SK-N-SH (cell line): ENCODE results near the gene ASTN2. TPM values are rescaled to one million over a fixed set of nuclear protein-coding genes. Genes with fewer than 3 reads are reported as not detected.
A peak's percentile ranks its signal among the peaks of the same experiment; 100 is the strongest.

Experiments
- CTCF ChIA-PET: fragments of 300-600, 350-600 bp; formaldehyde crosslinking; extraction: SDS; loops from one replicate; lab custom pipeline; 2021; lab: Yijun Ruan, JAX
- POLR2A ChIA-PET: fragments of 350-600 bp; sonication (Branson Sonifier 250); formaldehyde crosslinking; extraction: SDS; loops from one replicate; lab custom pipeline; 2020; ENCODE audit warnings: antibody characterized with exemption, inconsistent platforms; lab: Yijun Ruan, JAX
- DNase-seq: peaks from one replicate; pipeline ENCODE4 v3.0.0; 2012
- H2AFZ ChIP-seq: fragments of 200-600 bp; sonication (generic); 2 replicates; pipeline ENCODE4 v1.8.1; 2016; ENCODE audit warnings: antibody characterized with exemption, mild to moderate bottlenecking, low read depth
- H3F3A ChIP-seq: fragments of 200-600 bp; sonication (generic); replicated peaks from 2 replicates; pipeline ENCODE3; 2016; ENCODE audit warnings: antibody characterized with exemption, mild to moderate bottlenecking; ENCODE audit not compliant: insufficient read depth
- H3K27ac ChIP-seq, 2 experiments: fragments of 200-500 bp in 1 of 2; fragments of 200-600 bp in 1 of 2; sonication (Bioruptor generic) in 1 of 2; sonication (generic), shearing (Covaris generic) in 1 of 2; 2 replicates each; pipeline versions ENCODE4 v1.5.1 to v1.6.1; 2014 to 2016; ENCODE audit warnings: low read depth in 2 of 2, inconsistent platforms in 1 of 2, low read length in 1 of 2, mild to moderate bottlenecking in 1 of 2, mixed read lengths in 1 of 2
- H3K27me3 ChIP-seq: fragments of 200-600 bp; sonication (generic), shearing (Covaris generic); 2 replicates; pipeline ENCODE4 v1.6.1; 2016; ENCODE audit warnings: mixed run types; ENCODE audit not compliant: insufficient read depth
- H3K36me3 ChIP-seq, 2 experiments: fragments of 200-500 bp in 1 of 2; fragments of 200-600 bp in 1 of 2; sonication (Bioruptor generic) in 1 of 2; sonication (generic) in 1 of 2; replicated peaks in 1 of 2; 2 replicates each; pipeline versions ENCODE3 to v1.5.1; 2014 to 2016; ENCODE audit warnings: low read length in 1 of 2, mild to moderate bottlenecking in 1 of 2; ENCODE audit not compliant: insufficient read depth in 2 of 2, control insufficient read depth in 1 of 2
- H3K4me1 ChIP-seq, 2 experiments: fragments of 200-500 bp in 1 of 2; fragments of 200-600 bp in 1 of 2; sonication (Bioruptor generic) in 1 of 2; sonication (generic), shearing (Covaris generic) in 1 of 2; 2 replicates each; pipeline versions ENCODE4 v1.5.1 to v1.6.1; 2014 to 2016; ENCODE audit warnings: low read depth in 1 of 2, low read length in 1 of 2, mixed run types in 1 of 2; ENCODE audit not compliant: insufficient read depth in 2 of 2, control insufficient read depth in 1 of 2
- H3K4me2 ChIP-seq: fragments of 200-600 bp; sonication (generic), shearing (Covaris generic); 2 replicates; pipeline ENCODE4 v1.6.1; 2017; ENCODE audit warnings: mixed run types
- H3K4me3 ChIP-seq, 2 experiments: fragments of 200-500 bp in 1 of 2; fragments of 200-600 bp in 1 of 2; sonication (Bioruptor generic) in 1 of 2; sonication (generic), shearing (Covaris generic) in 1 of 2; 2 replicates each; pipeline versions ENCODE4 v1.5.1 to v1.8.1; 2014 to 2016; ENCODE audit warnings: low read depth in 2 of 2, inconsistent platforms in 1 of 2, low read length in 1 of 2, mild to moderate bottlenecking in 1 of 2, mixed read lengths in 1 of 2, moderate library complexity in 1 of 2
- H3K79me2 ChIP-seq: fragments of 200-600 bp; sonication (generic); 2 replicates; pipeline ENCODE4 v1.8.1; 2017; ENCODE audit warnings: mild to moderate bottlenecking; ENCODE audit not compliant: insufficient read depth
- H3K9ac ChIP-seq: fragments of 200-600 bp; sonication (generic); 2 replicates; pipeline ENCODE4 v1.6.1; 2017; ENCODE audit warnings: mixed run types
- H3K9me2 ChIP-seq: fragments of 200-600 bp; sonication (generic); 2 replicates; pipeline ENCODE4 v1.6.1; 2017; ENCODE audit warnings: mixed run types
- H3K9me3 ChIP-seq: fragments of 200-600 bp; sonication (generic); 2 replicates; pipeline ENCODE4 v1.6.1; 2017; ENCODE audit warnings: mixed run types, mild to moderate bottlenecking, moderate library complexity
- H4K20me1 ChIP-seq: fragments of 200-600 bp; sonication (generic); 2 replicates; pipeline ENCODE4 v1.6.1; 2017; ENCODE audit warnings: mild to moderate bottlenecking, mixed run types; ENCODE audit not compliant: insufficient read depth
- ELF1 ChIP-seq: IDR thresholded peaks from 2 replicates; pipeline ENCODE4 v1.4.0; 2012
- EP300 ChIP-seq, 2 experiments: IDR thresholded peaks; 2 replicates each; pipeline versions ENCODE4 v1.4.0 to v1.6.1; 2012; ENCODE audit warnings: borderline replicate concordance in 1 of 2, low read depth in 1 of 2, low read length in 1 of 2
- FOSL2 ChIP-seq: IDR thresholded peaks from 2 replicates; pipeline ENCODE4 v1.4.0; 2012; ENCODE audit warnings: low read depth, mild to moderate bottlenecking, moderate library complexity, borderline replicate concordance
- GABPA ChIP-seq: IDR thresholded peaks from 2 replicates; pipeline ENCODE4 v1.4.0; 2012; ENCODE audit warnings: low read depth, mild to moderate bottlenecking
- JUND ChIP-seq: IDR thresholded peaks from 2 replicates; pipeline ENCODE4 v1.4.0; 2012
- MEF2A ChIP-seq: IDR thresholded peaks from 2 replicates; pipeline ENCODE4 v1.4.0; 2012; ENCODE audit warnings: low read depth, borderline replicate concordance
- MXI1 ChIP-seq: IDR thresholded peaks from 2 replicates; pipeline ENCODE4 v1.6.1; 2012; ENCODE audit warnings: mild to moderate bottlenecking, low read depth, low read length, improper control_type of control experiment
- NFIC ChIP-seq: IDR thresholded peaks from 2 replicates; pipeline ENCODE4 v1.4.0; 2012; ENCODE audit warnings: borderline replicate concordance
- PBX3 ChIP-seq: IDR thresholded peaks from 2 replicates; pipeline ENCODE4; 2012
- POLR2AphosphoS5 ChIP-seq: IDR thresholded peaks from 2 replicates; pipeline ENCODE4 v1.6.1; 2012; ENCODE audit warnings: low read depth, low read length
- RAD21 ChIP-seq: IDR thresholded peaks from 2 replicates; pipeline ENCODE4 v1.6.1; 2012; ENCODE audit warnings: mild to moderate bottlenecking, low read length
- RCOR1 ChIP-seq: fragments of 150-350 bp; IDR thresholded peaks from 2 replicates; pipeline ENCODE4 v1.6.1; 2017; ENCODE audit warnings: antibody characterized with exemption, low read length
- RXRA ChIP-seq: IDR thresholded peaks from 2 replicates; pipeline ENCODE4 v1.4.0; 2012; ENCODE audit warnings: low read depth, mild to moderate bottlenecking, borderline replicate concordance
- SIN3A ChIP-seq: IDR thresholded peaks from 2 replicates; pipeline ENCODE4 v1.6.1; 2012; ENCODE audit warnings: low read depth, mild to moderate bottlenecking, low read length, moderate library complexity, borderline replicate concordance
- SMC3 ChIP-seq: IDR thresholded peaks from 2 replicates; pipeline ENCODE4 v1.6.1; 2012; ENCODE audit warnings: low read depth, low read length, improper control_type of control experiment
- TAF1 ChIP-seq: IDR thresholded peaks from 2 replicates; pipeline ENCODE4 v1.6.1; 2012; ENCODE audit warnings: low read depth, mild to moderate bottlenecking, low read length, moderate library complexity, borderline replicate concordance
- TEAD4 ChIP-seq: IDR thresholded peaks from 2 replicates; pipeline ENCODE4 v1.4.0; 2012; ENCODE audit warnings: mild to moderate bottlenecking, borderline replicate concordance; ENCODE audit not compliant: insufficient read depth
- USF2 ChIP-seq: fragments of 150-350 bp; IDR thresholded peaks from 2 replicates; pipeline ENCODE4 v1.6.1; 2017; ENCODE audit warnings: antibody characterized with exemption, low read length, low read depth, borderline replicate concordance
- YY1 ChIP-seq: IDR thresholded peaks from 2 replicates; pipeline ENCODE4 v1.4.0; 2012; ENCODE audit warnings: low read depth, mild to moderate bottlenecking
- WGBS: methylation state at CpG from one replicate; pipeline ENCODE4 v1.1.6; 2017; ENCODE audit warnings: low lambda C conversion rate; 5-methylcytosine and 5-hydroxymethylcytosine counted together
- polyA plus RNA-seq, 3 experiments: library from polyadenylated mRNA; depleted of rRNA; stranded (reverse); fragments of >200 nt; gene quantifications; 2 replicates each; pipeline ENCODE4 v1.2.3, GENCODE V29; 2012

The ASTN2 gene
- polyA plus RNA-seq, 1 of the 3 experiments (the other 2 are of a cell fraction): 6.6 TPM

- Histone ChIP-seq H3K4me3 (no peak overlapping the region), H3K27me3 (no peaks in the 10 kb centered on the region), H3K9me2 (no peaks in the 10 kb centered on the region), H3K9ac (peak overlapping the region; percentile 0; the same call in 1 of the 2 replicates), H3K36me3 (peaks cover 8 to 34% of the 10 kb centered on the region in 2 experiments), H4K20me1 (peaks cover 64% of the 10 kb centered on the region), H2AFZ (no peak overlapping the region), H3K4me1 (peaks cover 8 to 28% of the 10 kb centered on the region in 2 experiments; a peak in 3 of 4 replicates), H3F3A (peaks cover 3% of the 10 kb centered on the region), H3K4me2 (peak overlapping the region; percentile 1; the same call in 1 of the 2 replicates), H3K27ac (peak overlapping the region in 1 of 2 experiments; percentile 67; a peak in 2 of 4 replicates), H3K79me2 (peaks cover 89% of the 10 kb centered on the region), H3K9me3 (no peaks in the 10 kb centered on the region)
- DNase-seq: no peak
- TF ChIP-seq RAD21 (no peak), FOSL2 (no peak), NFIC (0 out of 2 replicates have a peak, but pooled peaks have one; percentile 25), EP300 (IDR thresholded peaks at IDR 0.05; ENCODE audit: borderline replicate concordance in 1 of 2, low read depth in 1 of 2, low read length in 1 of 2) (no peak), YY1 (no peak), RXRA (peak; percentile 51; the same call in 1 of the 2 replicates), USF2 (no peak)
- ChIA-PET CTCF (interaction anchor here (1.2 kb wide), 1 partner anchor 42 kb away, joined by 3 read pairs; no protein-coding TSS in a partner anchor), POLR2A (no interaction called here)
- WGBS: 52% methylated on average over 2 of the region's 2 CpGs
Measured at GRCh38 chr9:116693233-116693731, 721.6 kb downstream of the ASTN2 start.

- Histone ChIP-seq H3K79me2 (peaks cover 95% of the 10 kb centered on the region), H3K9me2 (no peaks in the 10 kb centered on the region), H3K4me1 (peaks cover 13 to 28% of the 10 kb centered on the region in 2 experiments; a peak in 3 of 4 replicates), H3K4me3 (no peak overlapping the region), H3K4me2 (no peak overlapping the region), H2AFZ (no peak overlapping the region), H3K36me3 (peaks cover 8 to 27% of the 10 kb centered on the region in 2 experiments), H3K27ac (peak overlapping the region in 1 of 2 experiments; percentile 67; a peak in 2 of 4 replicates), H3K9ac (peak overlapping the region; percentile 0; the same call in 1 of the 2 replicates), H4K20me1 (peaks cover 57% of the 10 kb centered on the region), H3K9me3 (no peaks in the 10 kb centered on the region), H3F3A (peaks cover 3% of the 10 kb centered on the region), H3K27me3 (no peaks in the 10 kb centered on the region)
- TF ChIP-seq JUND (no peak), TAF1 (no peak), SMC3 (no peak)
- DNase-seq: no peak
- CTCF ChIA-PET: no interaction called here
- 86% methylated on average over 2 of the region's 2 CpGs for WGBS
- POLR2A ChIA-PET: no interaction called here
Measured at GRCh38 chr9:116692616-116693015, 722.2 kb downstream of the ASTN2 start.

- H3K27me3 ChIP-seq: no peaks in the 10 kb centered on the region
- 73% methylated on average over 3 of the region's 3 CpGs for WGBS
Measured at GRCh38 chr9:116691607-116692006, 723.2 kb downstream of the ASTN2 start.

More at GRCh38 chr9:116691607-116692006, 723.2 kb downstream of the ASTN2 start:
- Histone ChIP-seq H3K9me2 (no peaks in the 10 kb centered on the region), H3K27ac (no peak overlapping the region), H4K20me1 (peaks cover 48% of the 10 kb centered on the region), H3K4me2 (no peak overlapping the region), H3K4me3 (no peak overlapping the region), H3K4me1 (peaks cover 17 to 24% of the 10 kb centered on the region in 2 experiments; a peak in 3 of 4 replicates), H3F3A (peaks cover 3% of the 10 kb centered on the region), H3K79me2 (peaks cover 91% of the 10 kb centered on the region), H2AFZ (no peak overlapping the region), H3K9me3 (no peaks in the 10 kb centered on the region), H3K36me3 (peaks cover 8 to 19% of the 10 kb centered on the region in 2 experiments), H3K9ac (no peak overlapping the region)
- no peak for DNase-seq
- no peak for TF ChIP-seq MXI1
- no peak for TF ChIP-seq TEAD4
- TF ChIP-seq POLR2AphosphoS5: no peak
- TF ChIP-seq PBX3: no peak
- TF ChIP-seq GABPA: no peak
- TF ChIP-seq RCOR1: no peak
- no peak for TF ChIP-seq FOSL2
- no peak for TF ChIP-seq USF2
- no peak for TF ChIP-seq ELF1
- TF ChIP-seq EP300 (IDR thresholded peaks at IDR 0.05; ENCODE audit: borderline replicate concordance in 1 of 2, low read depth in 1 of 2, low read length in 1 of 2): no peak
- TF ChIP-seq SMC3: no peak
- TF ChIP-seq RAD21: no peak
- no peak for TF ChIP-seq SIN3A
- TF ChIP-seq MEF2A: no peak
- ChIA-PET POLR2A (no interaction called here), CTCF (interaction anchor here (1.5 kb wide), 1 partner anchor 34 kb away, joined by 3 read pairs; no protein-coding TSS in a partner anchor)
